Thyroid gland (tissue), 4 donors: ENCODE results near the gene MYOF. TPM values are rescaled to one million over a fixed set of nuclear protein-coding genes. Genes with fewer than 3 reads are reported as not detected.

Experiments used
- DNase-seq, 2 donors: peaks; one replicate each; pipeline ENCODE4 v3.0.0-alpha.2; 2019
- H3K27ac ChIP-seq, 3 donors: fragments of 200-600 bp; sonication (generic); 1 replicate in 2 of 3; 2 replicates in 1 of 3; pipeline ENCODE4 v1.5.1; 2016 to 2019; ENCODE audit warnings: mild to moderate bottlenecking in 1 of 3, moderate library complexity in 1 of 3
- H3K27me3 ChIP-seq: fragments of 200-600 bp; sonication (generic); one replicate; pipeline ENCODE4 v1.5.1; 2019
- H3K36me3 ChIP-seq, 2 donors: fragments of 200-600 bp; sonication (generic); one replicate each; pipeline ENCODE4 v1.5.1; 2016 to 2019
- H3K4me1 ChIP-seq, 2 donors: fragments of 200-600 bp; sonication (generic); one replicate each; pipeline ENCODE4 v1.5.1; 2017 to 2019
- H3K4me3 ChIP-seq, 3 donors: fragments of 200-600 bp; sonication (generic); replicated peaks in 1 of 3; 1 replicate in 2 of 3; 2 replicates in 1 of 3; pipeline ENCODE4 v1.5.1; 2016; ENCODE audit warnings: mild to moderate bottlenecking in 1 of 3
- H3K9me3 ChIP-seq: fragments of 200-600 bp; sonication (generic); one replicate; pipeline ENCODE4 v1.5.1; 2017
- POLR2A ChIP-seq, 2 donors: fragments of 450-650 bp; IDR thresholded peaks; one replicate each; pipeline ENCODE4 v1.6.1; 2017; ENCODE audit warnings: antibody characterized with exemption in 2 of 2, mild to moderate bottlenecking in 2 of 2, moderate library complexity in 1 of 2
- WGBS, 2 donors: methylation state at CpG; one replicate each; pipeline ENCODE4 v1.1.5; 2017; 5-methylcytosine and 5-hydroxymethylcytosine counted together
- intact Hi-C: fragments of 100-400 bp; cut with DNase I; formaldehyde crosslinking; loops from one replicate; pipeline ENCODE4 v1.15.1; 2023
- total RNA-seq, 4 donors: library from RNA; depleted of rRNA; stranded (reverse); fragments of >200 nt; gene quantifications; one replicate each; pipeline ENCODE4 v1.2.3, GENCODE V29; 2016
- TF ChIP-seq, protein P1 (sequence below), 6 experiments: fragments of 200-600 bp in 3 of 6; fragments of 450-650 bp in 3 of 6; sonication (generic) in 3 of 6; IDR thresholded peaks; one replicate each; pipeline ENCODE4 v1.5.1; 2016 to 2019; ENCODE audit warnings: antibody characterized with exemption in 6 of 6, mild to moderate bottlenecking in 2 of 6, inconsistent platforms in 1 of 6, moderate library complexity in 1 of 6

Gene MYOF
- total RNA-seq, 4 donors from 2014 or later, result 72.3 to 210 (median 118) TPM

DNA sequence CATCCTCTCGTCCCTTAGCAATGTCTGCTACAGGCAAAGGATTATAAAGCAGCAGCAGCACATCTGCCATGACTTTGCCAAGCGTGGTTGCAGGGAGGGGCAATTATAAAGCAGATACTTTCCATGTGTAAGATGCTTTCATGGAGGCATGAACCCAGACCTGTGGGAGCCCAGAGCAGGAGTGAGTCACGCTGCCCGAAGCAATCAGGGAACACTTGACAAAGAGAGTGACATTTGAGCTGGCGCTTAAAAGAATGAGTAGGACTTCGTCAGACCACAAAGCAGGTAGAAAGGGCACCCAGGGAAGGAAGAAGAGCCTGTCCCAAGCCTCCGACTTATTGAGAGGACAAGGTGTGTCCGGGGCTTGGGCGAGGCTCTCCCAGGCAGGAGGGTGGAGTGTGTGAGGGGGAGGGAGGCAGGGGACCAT, 147.2 kb downstream of the MYOF start:
- Histone ChIP-seq H3K4me3 (no peak overlapping the region), H3K9me3 (no peaks in the 10 kb centered on the region), H3K4me1 (no peaks in the 10 kb centered on the region), H3K27ac (no peak overlapping the region), H3K27me3 (no peaks in the 10 kb centered on the region), H3K36me3 (peaks cover 32 to 39% of the 10 kb centered on the region in 2 donors)
- intact Hi-C loops, result no loop called here
- TF ChIP-seq, protein P1, sequence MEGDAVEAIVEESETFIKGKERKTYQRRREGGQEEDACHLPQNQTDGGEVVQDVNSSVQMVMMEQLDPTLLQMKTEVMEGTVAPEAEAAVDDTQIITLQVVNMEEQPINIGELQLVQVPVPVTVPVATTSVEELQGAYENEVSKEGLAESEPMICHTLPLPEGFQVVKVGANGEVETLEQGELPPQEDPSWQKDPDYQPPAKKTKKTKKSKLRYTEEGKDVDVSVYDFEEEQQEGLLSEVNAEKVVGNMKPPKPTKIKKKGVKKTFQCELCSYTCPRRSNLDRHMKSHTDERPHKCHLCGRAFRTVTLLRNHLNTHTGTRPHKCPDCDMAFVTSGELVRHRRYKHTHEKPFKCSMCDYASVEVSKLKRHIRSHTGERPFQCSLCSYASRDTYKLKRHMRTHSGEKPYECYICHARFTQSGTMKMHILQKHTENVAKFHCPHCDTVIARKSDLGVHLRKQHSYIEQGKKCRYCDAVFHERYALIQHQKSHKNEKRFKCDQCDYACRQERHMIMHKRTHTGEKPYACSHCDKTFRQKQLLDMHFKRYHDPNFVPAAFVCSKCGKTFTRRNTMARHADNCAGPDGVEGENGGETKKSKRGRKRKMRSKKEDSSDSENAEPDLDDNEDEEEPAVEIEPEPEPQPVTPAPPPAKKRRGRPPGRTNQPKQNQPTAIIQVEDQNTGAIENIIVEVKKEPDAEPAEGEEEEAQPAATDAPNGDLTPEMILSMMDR (IDR thresholded peaks at IDR 0.05), result no peak
- no peak for TF ChIP-seq POLR2A (IDR thresholded peaks at IDR 0.05)
- DNase-seq, result no peak
- 87 to 90% methylated on average over 9 of the region's 9 CpGs for WGBS, 2 donors

DNA sequence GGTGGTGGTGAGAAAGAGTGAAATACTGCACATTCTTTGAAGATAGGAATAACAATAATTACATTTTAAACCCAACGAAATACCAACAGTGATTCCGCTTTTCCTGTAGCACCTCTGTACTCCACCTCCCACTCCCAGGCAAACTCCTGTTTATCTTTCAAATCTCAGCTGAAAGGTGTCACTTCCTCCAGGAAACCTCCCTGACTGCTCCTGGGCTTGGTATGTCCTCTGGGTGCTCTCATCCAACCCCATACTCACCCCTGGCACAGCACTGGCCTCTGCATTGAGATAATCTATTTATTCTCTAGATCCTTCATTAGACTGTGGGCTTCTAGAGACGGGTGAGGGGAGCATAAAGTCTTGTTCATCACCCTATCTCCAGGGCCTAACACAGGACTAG, 148.0 kb downstream of the MYOF start:
- intact Hi-C loops, result no loop called here
- 90 to 91% methylated on average over 3 of the region's 3 CpGs for WGBS, 2 donors
- DNase-seq, result no peak
- Histone ChIP-seq H3K36me3 (peaks cover 38 to 46% of the 10 kb centered on the region in 2 donors), H3K27ac (no peak overlapping the region), H3K4me1 (no peaks in the 10 kb centered on the region), H3K27me3 (no peaks in the 10 kb centered on the region), H3K9me3 (no peaks in the 10 kb centered on the region), H3K4me3 (no peak overlapping the region)
- TF ChIP-seq, protein P1 (IDR thresholded peaks at IDR 0.05), result no peak
- TF ChIP-seq POLR2A (IDR thresholded peaks at IDR 0.05), result no peak

DNA sequence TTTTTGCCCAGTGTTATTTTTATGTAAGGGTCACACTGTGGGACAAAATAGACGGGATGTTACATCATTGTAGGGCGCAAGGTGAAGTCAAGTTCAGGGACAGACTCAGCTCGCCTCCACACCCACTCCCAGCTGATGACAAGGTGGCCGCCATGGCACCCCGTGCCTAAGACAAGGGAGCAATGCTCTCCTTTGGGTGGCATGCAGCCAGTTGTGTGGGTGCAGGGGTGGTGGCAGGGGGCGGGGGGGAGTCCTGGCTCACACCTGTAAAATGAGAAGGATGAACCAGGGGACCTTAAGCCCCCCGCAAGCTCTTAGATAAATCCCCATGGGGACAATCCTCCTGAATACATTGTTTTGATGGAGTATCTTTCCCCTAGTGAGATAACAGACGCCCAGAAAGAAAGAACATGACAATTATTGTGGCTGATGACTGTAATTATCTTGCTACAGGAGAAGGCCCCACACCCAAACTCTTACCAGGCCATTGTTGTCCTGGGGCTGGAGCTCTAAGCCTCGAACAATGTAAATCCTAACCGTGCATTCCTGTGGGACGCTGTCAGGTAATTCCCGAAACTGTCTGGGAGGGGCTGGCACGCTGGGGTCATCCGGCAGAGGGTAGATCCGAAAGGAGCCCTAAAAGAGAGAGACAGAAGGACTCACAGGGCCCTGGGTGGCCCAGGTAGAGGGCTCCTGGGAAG, 148.7 kb downstream of the MYOF start:
- TF ChIP-seq POLR2A (IDR thresholded peaks at IDR 0.05), result no peak
- TF ChIP-seq, protein P1 (IDR thresholded peaks at IDR 0.05), result no peak
- DNase-seq, result no peak
- no peak overlapping the region for H3K27ac ChIP-seq
- no peaks in the 10 kb centered on the region for H3K9me3 ChIP-seq
- H3K27me3 ChIP-seq, result no peaks in the 10 kb centered on the region
- WGBS, 2 donors, result 90% methylated on average over 15 of the region's 15 CpGs
- intact Hi-C loops, result no loop called here
- no peak overlapping the region for H3K4me3 ChIP-seq
- peaks cover 35 to 53% of the 10 kb centered on the region in 2 donors for H3K36me3 ChIP-seq
- no peaks in the 10 kb centered on the region for H3K4me1 ChIP-seq

DNA sequence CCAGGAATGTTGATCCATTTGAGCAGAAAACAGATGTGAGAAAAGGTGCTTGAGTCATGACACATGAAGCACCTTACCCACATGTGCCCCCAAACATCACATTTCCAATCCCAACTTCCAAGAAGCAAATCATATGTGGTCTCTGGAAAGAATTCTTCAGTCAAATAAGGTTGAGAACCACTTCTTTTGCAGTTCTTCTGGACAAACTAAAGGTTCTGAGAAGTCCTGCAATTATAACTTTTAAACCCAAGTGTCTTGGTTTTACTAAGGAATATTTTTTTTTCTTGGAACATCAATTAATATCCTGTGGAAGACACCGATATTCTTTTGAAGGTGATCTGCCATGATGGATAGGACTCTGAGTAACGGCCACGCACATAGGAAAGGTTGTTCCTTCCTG, 151.3 kb downstream of the MYOF start:
- no peaks in the 10 kb centered on the region for H3K4me1 ChIP-seq
- H3K4me3 ChIP-seq, result no peak overlapping the region
- 94% methylated on average over 3 of the region's 3 CpGs for WGBS, 2 donors
- H3K9me3 ChIP-seq, result no peaks in the 10 kb centered on the region
- H3K27me3 ChIP-seq, result no peaks in the 10 kb centered on the region
- TF ChIP-seq POLR2A (IDR thresholded peaks at IDR 0.05), result no peak
- TF ChIP-seq, protein P1 (IDR thresholded peaks at IDR 0.05), result no peak
- DNase-seq, result no peak
- intact Hi-C loops, result no loop called here
- H3K27ac ChIP-seq, result no peak overlapping the region
- H3K36me3 ChIP-seq, result peaks cover 35 to 49% of the 10 kb centered on the region in 2 donors

DNA sequence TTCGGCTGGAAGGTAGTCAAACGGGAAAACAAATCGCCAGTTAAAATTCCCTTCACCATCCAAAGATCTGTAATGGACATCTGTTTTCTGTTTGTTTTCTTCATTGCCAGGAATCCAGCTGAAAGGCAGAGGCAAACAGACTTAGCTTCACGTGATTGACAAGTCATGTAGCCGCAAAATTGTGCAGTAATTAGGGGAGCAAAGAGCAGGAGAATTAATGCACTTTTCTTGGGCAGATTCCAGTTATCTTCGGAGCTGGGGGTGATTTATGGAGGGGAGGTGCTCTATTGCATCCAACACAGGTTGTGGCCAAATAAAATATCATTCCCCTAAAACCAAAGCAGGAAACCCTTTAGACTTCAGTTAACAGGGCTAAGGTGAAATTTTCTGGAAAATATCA, 162.2 kb downstream of the MYOF start:
- H3K36me3 ChIP-seq, result peaks cover 31 to 44% of the 10 kb centered on the region in 2 donors

More for the DNA sequence above, 162.2 kb downstream of the MYOF start:
- no peak for DNase-seq
- intact Hi-C loops, result no loop called here
- Histone ChIP-seq H3K4me3 (no peak overlapping the region), H3K27me3 (no peaks in the 10 kb centered on the region), H3K4me1 (no peaks in the 10 kb centered on the region), H3K27ac (no peak overlapping the region), H3K9me3 (no peaks in the 10 kb centered on the region)
- no peak for TF ChIP-seq POLR2A (IDR thresholded peaks at IDR 0.05)
- TF ChIP-seq, protein P1 (IDR thresholded peaks at IDR 0.05), result no peak
- 76 to 86% methylated on average over 6 of the region's 6 CpGs for WGBS, 2 donors
